Stomach (tissue), 9 donors: ENCODE measurements around the gene ASAH2. TPM values are rescaled to one million over a fixed set of nuclear protein-coding genes. Genes with fewer than 3 reads are reported as not detected.

Source experiments
- DNase-seq, 2 donors: peaks; one replicate each; pipeline versions ENCODE4 v3.0.0 to v3.0.0-alpha.2; 2013 to 2019
- H3K27ac ChIP-seq, 5 donors: fragments of 200-600 bp in 4 of 5; sonication (generic) in 4 of 5; one replicate each; pipeline ENCODE4 v1.5.1; 2013 to 2019; ENCODE audit warnings: mild to moderate bottlenecking in 1 of 5, moderate library complexity in 1 of 5
- H3K27me3 ChIP-seq, 3 donors: fragments of 200-600 bp; sonication (generic); one replicate each; pipeline ENCODE4 v1.5.1; 2017 to 2019; ENCODE audit warnings: mixed run types in 1 of 3
- H3K36me3 ChIP-seq, 4 donors: fragments of 200-600 bp; sonication (generic); 1 replicate in 3 of 4; 2 replicates in 1 of 4; pipeline ENCODE4 v1.5.1; 2016 to 2019
- H3K4me1 ChIP-seq, 4 donors: fragments of 200-600 bp; sonication (generic); one replicate each; pipeline ENCODE4 v1.5.1; 2016 to 2019
- H3K4me3 ChIP-seq, 4 donors: fragments of 200-600 bp; sonication (generic) in 3 of 4; one replicate each; pipeline ENCODE4 v1.5.1; 2016 to 2019; ENCODE audit warnings: mild to moderate bottlenecking in 1 of 4
- H3K9me3 ChIP-seq, 4 donors: fragments of 200-600 bp; sonication (generic); one replicate each; pipeline ENCODE4 v1.5.1; 2016 to 2019
- EP300 ChIP-seq: sonication (generic); formaldehyde crosslinking; IDR thresholded peaks from one replicate; pipeline ENCODE4 v1.6.1; 2017; ENCODE audit warnings: antibody characterized with exemption
- POLR2A ChIP-seq, 4 donors: fragments of 450-650 bp; IDR thresholded peaks; one replicate each; pipeline ENCODE4 v1.6.1; 2016; ENCODE audit warnings: antibody characterized with exemption in 4 of 4, control low read depth in 2 of 4, mild to moderate bottlenecking in 1 of 4, moderate library complexity in 1 of 4
- POLR2AphosphoS5 ChIP-seq, 3 donors: sonication (generic); formaldehyde crosslinking; IDR thresholded peaks; one replicate each; pipeline ENCODE4 v1.6.1; 2016; ENCODE audit warnings: antibody characterized with exemption in 3 of 3
- WGBS, 5 donors: extraction: QIAGEN DNeasy Blood & Tissue Kit in 3 of 5; methylation state at CpG; one replicate each; pipeline versions ENCODE4 v1.1.5 to v1.1.7; 2013 to 2018; 5-methylcytosine and 5-hydroxymethylcytosine counted together
- intact Hi-C: fragments of 100-400 bp; cut with DNase I; formaldehyde crosslinking; loops from one replicate; pipeline ENCODE4 v1.15.1; 2023; ENCODE audit warnings: low total_unique reads
- polyA plus RNA-seq, 3 donors: library from polyadenylated mRNA; stranded (reverse); fragments of 200-250 nt; gene quantifications; one replicate each; pipeline ENCODE4 v1.2.3, GENCODE V29; 2013
- total RNA-seq, 5 donors: library from RNA; depleted of rRNA; stranded (reverse); fragments of >200 nt; gene quantifications; one replicate each; pipeline versions ENCODE4 v1.1.0 to v1.2.3, GENCODE V29; 2014 to 2016
- TF ChIP-seq, protein P1 (sequence below), 7 experiments: fragments of 450-650 bp in 4 of 7; fragments of 200-600 bp in 3 of 7; sonication (generic) in 3 of 7; IDR thresholded peaks; one replicate each; pipeline ENCODE4 v1.5.1; 2016 to 2019; ENCODE audit warnings: antibody characterized with exemption in 7 of 7, control low read depth in 2 of 7, mild to moderate bottlenecking in 1 of 7
- donor health status: healthy with polysubstance abuse.
- donor health status: Bipolar disorder and iron deficiency.
- donor health status: healthy.

The ASAH2 gene
- total and polyA plus RNA-seq, 8 donors = 0.20 to 22.8 (median 0.55) TPM

DNA sequence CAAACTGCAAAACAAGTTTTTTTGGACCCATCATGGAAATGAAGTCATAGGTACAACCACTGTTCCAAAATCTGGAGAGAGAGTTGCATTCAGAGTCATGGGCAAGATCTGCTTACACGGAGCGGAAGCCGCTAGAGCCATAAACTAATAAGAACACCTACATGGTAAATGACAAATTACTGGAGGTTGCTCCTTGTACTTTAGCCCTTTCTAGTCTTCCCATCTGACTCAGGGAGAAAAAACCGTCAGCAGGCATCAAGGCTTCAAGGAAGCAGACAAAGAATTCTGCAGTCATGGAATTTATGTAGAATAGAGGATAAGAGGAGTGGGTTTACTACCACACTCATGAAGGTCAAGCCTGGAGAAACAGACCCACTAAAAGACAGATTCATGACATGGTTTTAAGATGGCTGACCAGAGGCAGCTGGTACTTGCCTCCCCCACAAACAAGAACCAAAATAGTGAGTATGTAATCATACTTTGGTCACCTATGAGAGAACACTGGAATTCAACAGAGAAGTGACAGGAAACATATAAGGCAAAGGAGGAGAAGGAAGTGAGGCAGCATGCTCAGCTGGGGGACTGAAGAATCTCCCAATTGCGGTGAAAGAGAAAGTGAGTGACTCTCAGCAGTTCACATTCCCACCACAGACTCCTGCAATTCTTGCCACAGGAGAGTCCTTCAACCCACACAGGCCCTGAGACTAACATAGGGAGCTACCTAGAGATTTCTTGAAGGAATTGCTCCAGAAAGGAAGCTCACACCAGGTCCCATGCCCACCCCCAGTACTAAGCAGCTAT lies 42.4 kb upstream of the ASAH2 start:
- DNase-seq = peak in 1 of 2 donors; percentile 11
- WGBS, 5 donors = 77 to 89% (median 89%) methylated on average over 5 of the region's 5 CpGs
- intact Hi-C loops = no loop called here

DNA sequence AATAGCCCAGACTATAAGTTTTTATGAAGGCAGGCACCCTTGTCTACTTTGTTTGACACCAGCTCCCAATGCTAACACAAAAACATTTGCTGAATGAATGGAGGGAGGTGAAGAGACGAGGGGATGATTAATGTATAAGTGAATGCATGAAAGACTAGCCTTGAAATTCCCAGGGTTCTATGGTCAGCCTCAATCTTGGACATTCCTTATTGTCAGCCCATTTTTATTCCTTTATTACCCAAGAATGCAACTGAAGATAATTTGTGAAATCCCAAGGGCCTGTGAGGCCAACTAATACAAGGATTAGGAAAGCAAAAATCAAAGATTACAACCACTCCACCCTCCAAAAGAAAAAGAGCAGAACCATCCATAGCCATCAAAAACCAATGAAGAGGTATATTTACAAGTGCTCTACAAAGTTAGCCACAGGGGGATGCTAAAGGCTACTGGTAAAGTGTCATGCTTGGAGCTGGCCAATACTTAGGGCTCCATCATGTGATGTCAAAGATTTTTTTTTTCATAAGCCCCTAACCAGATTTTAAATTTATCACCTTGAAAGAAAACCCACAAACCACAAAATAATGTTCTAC lies 40.0 kb upstream of the ASAH2 start:
- H3K27me3 ChIP-seq = no peaks in the 10 kb centered on the region
- no peaks in the 10 kb centered on the region for H3K36me3 ChIP-seq
- no peak overlapping the region for H3K27ac ChIP-seq
- no peaks in the 10 kb centered on the region for H3K9me3 ChIP-seq
- 46 to 67% (median 61%) methylated on average over 1 of the region's 1 CpG for WGBS, 5 donors
- TF ChIP-seq, protein P1, sequence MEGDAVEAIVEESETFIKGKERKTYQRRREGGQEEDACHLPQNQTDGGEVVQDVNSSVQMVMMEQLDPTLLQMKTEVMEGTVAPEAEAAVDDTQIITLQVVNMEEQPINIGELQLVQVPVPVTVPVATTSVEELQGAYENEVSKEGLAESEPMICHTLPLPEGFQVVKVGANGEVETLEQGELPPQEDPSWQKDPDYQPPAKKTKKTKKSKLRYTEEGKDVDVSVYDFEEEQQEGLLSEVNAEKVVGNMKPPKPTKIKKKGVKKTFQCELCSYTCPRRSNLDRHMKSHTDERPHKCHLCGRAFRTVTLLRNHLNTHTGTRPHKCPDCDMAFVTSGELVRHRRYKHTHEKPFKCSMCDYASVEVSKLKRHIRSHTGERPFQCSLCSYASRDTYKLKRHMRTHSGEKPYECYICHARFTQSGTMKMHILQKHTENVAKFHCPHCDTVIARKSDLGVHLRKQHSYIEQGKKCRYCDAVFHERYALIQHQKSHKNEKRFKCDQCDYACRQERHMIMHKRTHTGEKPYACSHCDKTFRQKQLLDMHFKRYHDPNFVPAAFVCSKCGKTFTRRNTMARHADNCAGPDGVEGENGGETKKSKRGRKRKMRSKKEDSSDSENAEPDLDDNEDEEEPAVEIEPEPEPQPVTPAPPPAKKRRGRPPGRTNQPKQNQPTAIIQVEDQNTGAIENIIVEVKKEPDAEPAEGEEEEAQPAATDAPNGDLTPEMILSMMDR (IDR thresholded peaks at IDR 0.05) = peak in 2 of 7 experiments; percentile 6 to 13
- no peak for TF ChIP-seq POLR2A (IDR thresholded peaks at IDR 0.05)
- no peak overlapping the region for H3K4me3 ChIP-seq
- intact Hi-C loops = no loop called here
- H3K4me1 ChIP-seq = peaks cover 0 to 10% (median 5%) of the 10 kb centered on the region in 4 donors
- no peak for DNase-seq

More for the DNA sequence above, 42.4 kb upstream of the ASAH2 start:
- Histone ChIP-seq H3K9me3 (peaks cover 0 to 4% (median 0%) of the 10 kb centered on the region in 4 donors), H3K4me3 (no peak overlapping the region), H3K4me1 (no peaks in the 10 kb centered on the region), H3K27me3 (no peaks in the 10 kb centered on the region), H3K27ac (no peak overlapping the region), H3K36me3 (no peaks in the 10 kb centered on the region)
- TF ChIP-seq EP300 (no peak), POLR2A (IDR thresholded peaks at IDR 0.05) (no peak), POLR2AphosphoS5 (IDR thresholded peaks at IDR 0.05) (no peak)
- TF ChIP-seq, protein P1 (IDR thresholded peaks at IDR 0.05) = no peak

DNA sequence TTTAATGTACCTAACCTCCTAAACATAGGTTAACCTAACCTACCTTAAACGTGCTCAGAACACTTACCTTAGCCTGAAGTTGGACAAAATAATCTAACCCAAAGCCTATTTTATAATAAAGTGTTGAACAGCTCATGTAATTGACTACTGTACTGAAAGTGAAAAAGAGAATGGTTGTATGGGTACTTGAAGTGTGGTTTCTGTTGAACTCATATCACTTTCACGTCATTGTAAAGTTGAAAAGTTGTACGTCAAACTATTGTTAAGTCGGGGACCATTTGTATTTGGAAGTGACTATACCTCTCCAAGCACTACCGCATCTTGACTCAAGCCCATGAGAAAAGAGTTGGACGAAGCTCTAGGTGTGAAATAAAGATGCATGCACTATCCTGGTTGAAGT lies 37.9 kb upstream of the ASAH2 start:
- intact Hi-C loops = no loop called here
- no peak for TF ChIP-seq EP300
- TF ChIP-seq, protein P1 (IDR thresholded peaks at IDR 0.05) = no peak
- TF ChIP-seq POLR2A (IDR thresholded peaks at IDR 0.05) = no peak
- TF ChIP-seq POLR2AphosphoS5 (IDR thresholded peaks at IDR 0.05) = no peak
- Histone ChIP-seq H3K9me3 (no peaks in the 10 kb centered on the region), H3K4me3 (no peak overlapping the region), H3K27ac (no peak overlapping the region), H3K27me3 (no peaks in the 10 kb centered on the region), H3K4me1 (peaks cover 0 to 20% (median 11%) of the 10 kb centered on the region in 4 donors), H3K36me3 (no peaks in the 10 kb centered on the region)
- 82 to 91% (median 88%) methylated on average over 6 of the region's 6 CpGs for WGBS, 5 donors
- DNase-seq = no peak

DNA sequence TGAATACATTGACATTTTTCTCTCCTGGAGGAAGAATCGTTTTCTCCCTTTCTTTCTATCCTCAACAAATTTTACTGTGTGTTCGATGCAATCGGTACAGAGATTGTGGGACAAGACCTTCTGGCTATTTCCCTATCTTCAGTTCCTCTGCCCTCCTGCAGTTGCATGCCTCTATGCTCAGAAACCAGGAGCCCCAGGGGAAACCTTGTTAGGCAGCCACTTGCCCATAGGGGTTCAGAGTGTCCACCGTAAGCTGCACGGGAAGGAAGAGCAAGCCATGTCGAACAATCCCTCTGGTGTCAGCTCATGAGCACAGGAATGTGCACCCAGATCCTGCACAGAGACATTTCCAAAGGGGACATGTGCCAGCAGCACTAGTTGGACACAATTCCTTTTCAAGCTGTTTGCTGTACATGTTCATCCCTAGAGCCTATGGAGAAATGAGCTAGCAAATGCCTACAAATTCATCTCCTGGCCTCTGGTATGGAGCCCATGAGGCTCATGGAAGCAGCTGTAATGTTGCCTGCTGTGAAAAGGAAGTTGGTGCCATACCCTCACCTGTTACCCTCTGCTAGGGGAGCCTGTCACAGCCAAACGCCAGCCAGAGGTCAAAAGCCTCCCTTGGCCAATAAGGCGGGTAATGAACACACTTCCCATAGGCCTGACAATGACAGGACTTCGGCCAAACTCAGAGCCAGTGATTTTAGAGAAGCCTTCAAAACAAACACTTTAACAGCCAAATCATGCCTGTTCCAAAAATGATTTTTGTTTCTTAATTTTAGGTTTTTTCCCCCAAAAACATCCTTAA lies 35.9 kb upstream of the ASAH2 start:
- H3K27me3 ChIP-seq = no peaks in the 10 kb centered on the region
- no peaks in the 10 kb centered on the region for H3K9me3 ChIP-seq
- peaks cover 0 to 20% (median 11%) of the 10 kb centered on the region in 4 donors for H3K4me1 ChIP-seq
- no peak for TF ChIP-seq POLR2A (IDR thresholded peaks at IDR 0.05)
- TF ChIP-seq POLR2AphosphoS5 (IDR thresholded peaks at IDR 0.05) = no peak
- TF ChIP-seq, protein P1 (IDR thresholded peaks at IDR 0.05) = no peak
- no peak for TF ChIP-seq EP300
- WGBS, 5 donors = 56 to 85% (median 77%) methylated on average over 9 of the region's 9 CpGs
- peak in 1 of 2 donors; percentile 19 for DNase-seq
- H3K36me3 ChIP-seq = no peaks in the 10 kb centered on the region
- H3K27ac ChIP-seq = no peak overlapping the region
- intact Hi-C loops = no loop called here
- H3K4me3 ChIP-seq = no peak overlapping the region
